Measurements from ENCODE around the gene KRTAP16-1. TPM values are rescaled to one million over a fixed set of nuclear protein-coding genes. Genes with fewer than 3 reads are reported as not detected.
"Not testable (repeated sequence)": the region's sequence is repeated elsewhere in the genome, so short reads cannot be mapped to it uniquely, and the experiment has no call there.

The KRTAP16-1 gene
- total RNA-seq, 1 donor from 2014 or later, result not detected

- intact Hi-C loops (cut with micrococcal nuclease), result no loop called here
Measured at GRCh38 chr17:41301916-41302901, 6.9 kb downstream of the KRTAP16-1 start, which contains the start of gene KRTAP29-1. KRTAP29-1 (minus strand) TSS chr17:41302851; CDS start chr17:41302851, 0 bp downstream.

GRCh38 chr17:41301204-41301790, 7.8 kb downstream of the KRTAP16-1 start:
- intact Hi-C loops (cut with micrococcal nuclease), result no loop called here

GRCh38 chr17:41298458-41299135, 10.5 kb downstream of the KRTAP16-1 start:
- intact Hi-C loops (cut with micrococcal nuclease), result no loop called here

DNA sequence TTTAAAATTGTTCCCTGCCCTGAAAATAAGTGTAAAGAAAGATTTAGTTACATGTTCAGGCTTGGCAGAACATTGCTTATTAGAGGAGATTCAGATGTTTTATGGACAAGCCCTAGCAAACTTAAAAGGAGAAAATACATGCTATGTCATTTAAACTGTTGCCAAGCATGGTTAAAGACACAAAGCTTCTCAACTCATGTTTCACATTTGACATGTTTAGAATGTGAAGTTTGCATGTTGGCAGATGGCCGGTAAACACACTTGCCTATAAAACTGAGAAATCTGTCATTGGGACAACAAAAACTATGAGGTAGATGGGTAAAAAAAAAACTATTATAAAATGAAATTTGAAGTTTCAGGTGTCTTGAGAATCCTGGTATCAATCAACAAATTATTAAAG, 12.3 kb downstream of the KRTAP16-1 start:
- intact Hi-C loops (cut with micrococcal nuclease), result no loop called here

GRCh38 chr17:41294016-41294415, 15.1 kb downstream of the KRTAP16-1 start:
- intact Hi-C loops (cut with micrococcal nuclease), result no loop called here

- intact Hi-C loops (cut with micrococcal nuclease), result no loop called here
Measured at GRCh38 chr17:41287050-41287449, 22.1 kb downstream of the KRTAP16-1 start.

GRCh38 chr17:41284546-41284945, 24.6 kb downstream of the KRTAP16-1 start:
- intact Hi-C loops (cut with micrococcal nuclease), result no loop called here

DNA sequence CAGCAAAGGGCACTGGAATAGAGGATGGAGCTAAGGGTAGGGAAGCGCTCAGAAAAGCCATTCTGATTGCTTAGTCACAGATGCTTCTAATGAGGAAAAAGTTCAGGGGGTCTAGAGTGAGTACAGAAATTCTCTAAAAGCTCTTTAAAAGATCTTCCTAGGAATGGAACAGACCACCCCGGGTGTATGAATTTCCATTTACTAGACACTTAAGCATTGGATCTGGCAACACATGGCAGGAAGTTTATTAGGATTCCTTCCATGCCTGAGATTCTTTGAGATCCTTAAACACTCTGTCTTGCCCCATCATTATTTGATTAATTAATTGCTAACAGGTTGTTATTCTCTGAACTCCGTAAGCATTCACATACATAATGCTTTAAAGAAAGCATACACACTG, 25.1 kb downstream of the KRTAP16-1 start:
- intact Hi-C loops (cut with micrococcal nuclease), result no loop called here

DNA sequence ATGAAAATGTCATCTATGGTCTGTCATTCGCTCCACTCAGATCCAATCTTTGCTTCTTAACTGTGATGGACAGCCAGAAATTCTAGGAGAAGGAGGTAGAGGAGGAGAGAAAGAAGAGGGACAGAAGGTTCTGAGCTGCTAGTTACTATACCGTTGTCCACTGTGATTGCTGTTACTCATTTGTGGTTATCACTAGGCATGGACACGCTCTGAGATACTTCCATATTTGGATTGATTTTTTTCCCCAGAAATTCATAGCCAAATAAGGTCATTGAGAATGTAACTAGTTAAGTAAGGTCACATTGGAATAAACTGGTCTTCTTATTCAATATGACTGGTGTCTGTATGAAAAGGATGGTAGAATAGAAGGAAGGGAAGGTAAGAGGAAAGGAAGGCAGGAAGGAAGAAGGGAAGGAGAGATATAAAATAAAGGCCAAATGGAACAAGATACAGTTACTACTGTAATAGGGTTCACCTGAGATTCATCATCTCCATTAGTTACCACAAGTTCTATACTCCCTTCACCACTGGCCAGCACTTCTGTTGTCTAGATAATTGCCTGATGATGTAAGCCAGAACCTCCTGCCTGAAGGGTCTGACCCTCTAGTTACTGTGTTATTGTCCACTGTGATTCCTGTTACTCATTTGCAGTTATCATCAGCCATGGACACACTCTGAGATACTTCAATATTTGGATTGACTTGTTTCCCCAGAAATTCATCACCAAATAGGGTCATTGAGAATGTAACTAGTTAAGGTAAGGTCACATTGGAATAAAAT, 30.7 kb downstream of the KRTAP16-1 start:
- intact Hi-C loops (cut with micrococcal nuclease), result no loop called here

- intact Hi-C loops (cut with micrococcal nuclease), result not testable (repeated sequence)
Measured at GRCh38 chr17:41275648-41276190, 33.4 kb downstream of the KRTAP16-1 start, which contains the start of gene KRTAP9-7. KRTAP9-7 (plus strand) TSS chr17:41275698; CDS start chr17:41275698, 0 bp downstream.

DNA sequence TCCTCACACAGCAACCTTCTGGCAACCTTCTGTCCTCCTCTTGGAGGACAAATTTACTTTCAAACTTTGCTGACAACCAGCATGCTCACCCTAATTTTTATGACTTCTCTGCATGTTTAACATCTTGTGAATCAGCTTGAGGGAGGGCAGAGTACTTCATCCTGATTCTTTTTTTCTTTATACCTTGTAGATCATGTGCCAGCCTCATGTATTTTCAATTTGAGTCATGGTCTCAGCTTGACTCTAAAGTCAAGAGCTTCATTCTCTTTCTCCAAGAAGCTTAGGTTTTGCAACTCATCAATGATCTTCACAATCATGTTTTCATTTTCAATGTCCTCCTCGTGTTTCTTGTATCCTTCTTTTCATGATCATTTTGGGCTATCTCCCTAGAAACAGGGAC, 37.3 kb downstream of the KRTAP16-1 start:
- intact Hi-C loops (cut with micrococcal nuclease), result no loop called here

DNA sequence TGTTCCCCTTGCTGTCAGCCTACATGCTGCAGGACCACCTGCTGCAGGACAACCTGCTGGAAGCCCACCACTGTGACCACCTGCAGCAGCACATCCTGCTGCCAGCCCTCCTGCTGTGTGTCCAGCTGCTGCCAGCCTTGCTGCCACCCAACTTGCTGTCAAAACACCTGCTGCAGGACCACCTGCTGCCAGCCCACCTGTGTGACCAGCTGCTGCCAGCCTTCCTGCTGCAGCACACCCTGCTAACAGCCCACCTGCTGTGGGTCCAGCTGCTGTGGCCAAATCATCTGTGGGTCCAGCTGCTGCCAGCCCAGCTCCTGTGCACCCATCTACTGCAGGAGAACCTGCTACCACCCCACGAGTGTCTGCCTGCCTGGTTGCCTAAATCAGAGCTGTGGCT, 37.8 kb downstream of the KRTAP16-1 start:
- intact Hi-C loops (cut with micrococcal nuclease), result not testable (repeated sequence)

GRCh38 chr17:41267711-41268110, 41.4 kb downstream of the KRTAP16-1 start:
- intact Hi-C loops (cut with micrococcal nuclease), result no loop called here

GRCh38 chr17:41265078-41265477, 44.0 kb downstream of the KRTAP16-1 start, which contains the start of gene KRTAP9-6:
KRTAP9-6 (plus strand) TSS chr17:41265378; CDS start chr17:41265378, 0 bp downstream.
- intact Hi-C loops (cut with micrococcal nuclease), result no loop called here

DNA sequence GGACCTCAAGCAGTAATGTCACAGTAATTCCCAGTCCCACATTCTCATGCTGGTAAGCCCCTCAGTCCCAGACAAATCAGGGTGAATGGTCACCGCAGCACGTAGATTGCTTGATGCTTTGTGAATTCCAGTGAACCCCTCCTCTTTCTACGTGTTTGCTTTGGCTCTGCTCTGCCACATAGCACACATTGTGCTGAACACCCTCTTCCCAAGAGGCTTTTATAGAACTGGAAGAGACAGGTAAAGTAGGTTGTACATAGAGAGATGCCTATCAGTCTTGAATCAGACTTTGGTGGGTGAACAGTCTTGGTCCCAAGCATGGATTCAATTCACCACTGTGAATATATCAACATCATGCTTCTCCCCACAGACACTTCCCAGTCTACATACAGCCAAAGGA, 44.5 kb downstream of the KRTAP16-1 start:
- intact Hi-C loops (cut with micrococcal nuclease), result no loop called here

DNA sequence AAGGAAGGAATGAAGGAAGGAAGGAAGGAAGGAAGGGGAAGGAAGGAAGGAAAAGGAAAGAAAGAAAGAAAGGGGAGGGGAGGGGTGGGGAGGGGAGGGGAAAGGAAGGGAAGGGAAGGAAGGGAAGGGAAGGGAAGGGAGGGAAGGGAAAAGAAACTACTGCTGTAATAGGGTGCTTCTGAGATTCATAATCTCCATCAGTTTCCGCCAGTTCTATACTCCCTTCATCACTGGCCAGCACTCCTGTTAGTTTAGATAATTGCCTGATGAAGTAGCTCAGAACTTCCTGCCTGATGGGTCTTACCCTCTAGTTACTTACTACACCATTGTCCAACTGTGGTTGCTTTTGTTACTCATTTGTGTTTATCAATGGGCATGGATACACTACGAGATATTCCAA, 45.9 kb downstream of the KRTAP16-1 start:
- intact Hi-C loops (cut with micrococcal nuclease), result no loop called here

GRCh38 chr17:41258406-41258805, 50.7 kb downstream of the KRTAP16-1 start:
- intact Hi-C loops (cut with micrococcal nuclease), result no loop called here

Data from T-helper 2 cell treated with Interferon-gamma antibody and Interleukin-4, amounts not matched to agents 100 ng/mL and 5 ng/mL, for 36 hours (primary cell).